H9 (cell line): ENCODE results near the gene NADK. TPM values are rescaled to one million over a fixed set of nuclear protein-coding genes. Genes with fewer than 3 reads are reported as not detected.
A peak's percentile ranks its signal among the peaks of the same experiment; 100 is the strongest.

ENCODE experiments used
- DNase-seq: peaks from one replicate; pipeline ENCODE4 v3.0.0-alpha.2; 2017
- H2AFZ ChIP-seq: one replicate; pipeline ENCODE4 v1.6.1; 2013; ENCODE audit warnings: mild to moderate bottlenecking, low read length, control low read depth, moderate library complexity
- H2AK5ac ChIP-seq: 2 replicates; pipeline ENCODE4 v1.6.1; 2013; ENCODE audit warnings: low read length, control low read depth, mixed read lengths; ENCODE audit not compliant: insufficient read length
- H2BK120ac ChIP-seq: one replicate; pipeline ENCODE4 v1.6.1; 2013; ENCODE audit warnings: low read depth, mild to moderate bottlenecking, low read length, control low read depth, inconsistent platforms; ENCODE audit not compliant: poor library complexity, severe bottlenecking
- H2BK12ac ChIP-seq: 2 replicates; pipeline ENCODE4 v1.6.1; 2013; ENCODE audit warnings: low read length, control low read depth, mixed read lengths, low read depth; ENCODE audit not compliant: insufficient read length
- H2BK15ac ChIP-seq: 2 replicates; pipeline ENCODE4 v1.6.1; 2013; ENCODE audit warnings: low read depth, low read length, control low read depth
- H2BK20ac ChIP-seq: one replicate; pipeline ENCODE4 v1.6.1; 2013; ENCODE audit warnings: low read depth, mild to moderate bottlenecking, low read length, control low read depth, inconsistent platforms; ENCODE audit not compliant: poor library complexity, severe bottlenecking
- H2BK5ac ChIP-seq: 2 replicates; pipeline ENCODE4 v1.6.1; 2013; ENCODE audit warnings: low read length, control low read depth, mixed read lengths; ENCODE audit not compliant: insufficient read length
- H3K14ac ChIP-seq: 2 replicates; pipeline ENCODE4 v1.6.1; 2013; ENCODE audit warnings: low read length, control low read depth; ENCODE audit not compliant: insufficient read depth
- H3K18ac ChIP-seq: 2 replicates; pipeline ENCODE4 v1.6.1; 2013; ENCODE audit warnings: low read depth, mild to moderate bottlenecking, mixed read lengths, low read length, control low read depth; ENCODE audit not compliant: insufficient read length
- H3K23ac ChIP-seq: 2 replicates; pipeline ENCODE4 v1.6.1; 2013; ENCODE audit warnings: low read length, control low read depth, mixed read lengths, low read depth; ENCODE audit not compliant: insufficient read length
- H3K23me2 ChIP-seq: 2 replicates; pipeline ENCODE4 v1.6.1; 2013; ENCODE audit warnings: low read depth, mild to moderate bottlenecking, mixed read lengths, low read length, control low read depth; ENCODE audit not compliant: insufficient read length, poor library complexity, severe bottlenecking
- H3K27ac ChIP-seq: 2 replicates; pipeline ENCODE4 v1.5.1; 2013; ENCODE audit warnings: low read length, control low read depth, mixed read lengths, low read depth; ENCODE audit not compliant: insufficient read length
- H3K27me3 ChIP-seq: 2 replicates; pipeline ENCODE4 v1.6.1; 2013; ENCODE audit warnings: low read length, control low read depth, inconsistent platforms; ENCODE audit not compliant: insufficient read depth
- H3K4ac ChIP-seq: 2 replicates; pipeline ENCODE4 v1.6.1; 2013; ENCODE audit warnings: low read depth, mild to moderate bottlenecking, control low read depth, inconsistent platforms, low read length, moderate library complexity
- H3K4me1 ChIP-seq: 2 replicates; pipeline ENCODE4 v1.6.1; 2013; ENCODE audit warnings: low read length, control low read depth, inconsistent platforms; ENCODE audit not compliant: insufficient read depth
- H3K4me2 ChIP-seq: 2 replicates; pipeline ENCODE4 v1.6.1; 2013; ENCODE audit warnings: low read length, control low read depth, mixed read lengths; ENCODE audit not compliant: insufficient read length, insufficient read depth
- H3K56ac ChIP-seq: 2 replicates; pipeline ENCODE4 v1.6.1; 2013; ENCODE audit warnings: low read depth, mild to moderate bottlenecking, mixed read lengths, low read length, control low read depth; ENCODE audit not compliant: insufficient read length
- H3K79me1 ChIP-seq: 2 replicates; pipeline ENCODE4 v1.6.1; 2013; ENCODE audit warnings: low read depth, mild to moderate bottlenecking, moderate library complexity, low read length, control low read depth, inconsistent platforms; ENCODE audit not compliant: insufficient read depth, poor library complexity, severe bottlenecking
- H3K79me2 ChIP-seq: 2 replicates; pipeline ENCODE4 v1.6.1; 2013; ENCODE audit warnings: low read length, control low read depth, inconsistent platforms; ENCODE audit not compliant: insufficient read depth
- H3K9ac ChIP-seq: 2 replicates; pipeline ENCODE4 v1.6.1; 2013; ENCODE audit warnings: low read length, control low read depth, mixed read lengths; ENCODE audit not compliant: insufficient read length; ENCODE audit errors: extremely low read depth
- H3K9me3 ChIP-seq: one replicate; pipeline ENCODE4 v1.6.1; 2013; ENCODE audit warnings: low read depth, low read length, inconsistent platforms; ENCODE audit not compliant: control insufficient read depth
- H3T11ph ChIP-seq: one replicate; pipeline ENCODE4 v1.6.1; 2013; ENCODE audit warnings: mild to moderate bottlenecking, low read length, control low read depth, inconsistent platforms
- H4K20me1 ChIP-seq: one replicate; pipeline ENCODE4 v1.6.1; 2013; ENCODE audit not compliant: control insufficient read depth, insufficient read length, insufficient read depth
- H4K5ac ChIP-seq: 2 replicates; pipeline ENCODE4 v1.6.1; 2013; ENCODE audit warnings: low read depth, mild to moderate bottlenecking, mixed read lengths, low read length, control low read depth; ENCODE audit not compliant: insufficient read length
- H4K8ac ChIP-seq: replicated peaks from 2 replicates; pipeline ENCODE4 v1.6.1; 2013; ENCODE audit warnings: low read length, control low read depth, mixed read lengths, low read depth; ENCODE audit not compliant: insufficient read length
- H4K91ac ChIP-seq: 2 replicates; pipeline ENCODE4 v1.6.1; 2013; ENCODE audit warnings: low read depth, mild to moderate bottlenecking, moderate library complexity, mixed read lengths, low read length, control low read depth; ENCODE audit not compliant: insufficient read length
- H3K27ac Mint-ChIP-seq, 3 experiments: 2 replicates in 2 of 3; 3 replicates in 1 of 3; pipeline ENCODE4 v1.8.0; 2020 to 2021; ENCODE audit warnings: mixed read lengths in 3 of 3, mild to moderate bottlenecking in 1 of 3, moderate library complexity in 1 of 3
- H3K27me3 Mint-ChIP-seq: 2 replicates; pipeline ENCODE4 v1.8.0; 2021; ENCODE audit warnings: low read depth, mild to moderate bottlenecking, moderate library complexity, mixed read lengths
- H3K36me3 Mint-ChIP-seq, 3 experiments: 2 replicates in 2 of 3; 3 replicates in 1 of 3; pipeline ENCODE4 v1.8.0; 2020 to 2021; ENCODE audit warnings: low read depth in 3 of 3, mixed read lengths in 3 of 3; ENCODE audit not compliant: insufficient read depth in 1 of 3
- H3K4me1 Mint-ChIP-seq, 2 experiments: 2 replicates each; pipeline ENCODE4 v1.8.0; 2020; ENCODE audit warnings: mixed read lengths in 2 of 2
- H3K4me3 Mint-ChIP-seq, 2 experiments: 2 replicates in 1 of 2; 3 replicates in 1 of 2; pipeline ENCODE4 v1.8.0; 2020 to 2021; ENCODE audit warnings: mild to moderate bottlenecking in 2 of 2, mixed read lengths in 2 of 2, moderate library complexity in 1 of 2
- H3K9me3 Mint-ChIP-seq, 2 experiments: 2 replicates in 1 of 2; 3 replicates in 1 of 2; pipeline ENCODE4 v1.8.0; 2020; ENCODE audit warnings: mild to moderate bottlenecking in 2 of 2, mixed read lengths in 2 of 2, moderate library complexity in 1 of 2
- CTCF ChIP-seq: fragments of 200-600 bp; sonication (generic); conservative IDR thresholded peaks from 3 replicates; pipeline ENCODE4 v1.8.0; 2021; ENCODE audit warnings: antibody characterized with exemption, mild to moderate bottlenecking
- WGBS: extraction: QIAGEN DNeasy Blood & Tissue Kit; methylation state at CpG from one replicate; pipeline ENCODE4 v1.1.7; 2013; ENCODE audit warnings: missing lambda C conversion rate, low lambda C conversion rate, mixed read lengths; ENCODE audit not compliant: insufficient read length; ENCODE audit errors: extremely low coverage; 5-methylcytosine and 5-hydroxymethylcytosine counted together
- total RNA-seq: library from RNA; stranded (reverse); gene quantifications from 2 replicates; pipeline ENCODE4 v1.2.1, GENCODE V29; 2021

NADK gene
- total RNA-seq, 1 experiment from 2014 or later: 105 TPM

- no peak overlapping the region for H4K5ac ChIP-seq
- no peak overlapping the region for H4K8ac ChIP-seq
- no peak overlapping the region for H2BK5ac ChIP-seq
- H3K4me2 ChIP-seq: peak overlapping the region; percentile 56
- Mint-ChIP-seq H3K27me3 (no peaks in the 10 kb centered on the region; the same call in 1 of the 2 replicates), H3K9me3 (no peaks in the 10 kb centered on the region; a peak in 1 of 5 replicates), H3K4me3 (peak overlapping the region in 1 of 2 experiments; percentile 46; a peak in 2 of 5 replicates), H3K36me3 (peaks cover 17 to 31% (median 28%) of the 10 kb centered on the region in 3 experiments; a peak in 6 of 7 replicates), H3K4me1 (peaks cover 32 to 39% of the 10 kb centered on the region in 2 experiments), H3K27ac (peak overlapping the region in 1 of 3 experiments; percentile 94; a peak in 2 of 7 replicates)
- no peak overlapping the region for H3K18ac ChIP-seq
- H3K79me2 ChIP-seq: peaks cover 2% of the 10 kb centered on the region; the same call in 1 of the 2 replicates
- H3K4ac ChIP-seq: no peak overlapping the region
- H2AK5ac ChIP-seq: no peak overlapping the region
- TF ChIP-seq CTCF: no peak
- H3K14ac ChIP-seq: peak overlapping the region; percentile 61
- no peak overlapping the region for H2AFZ ChIP-seq
- peak; percentile 80 for DNase-seq
- H3K9me3 ChIP-seq: no peaks in the 10 kb centered on the region
- no peaks in the 10 kb centered on the region for H3K27me3 ChIP-seq
- no peak overlapping the region for H3K27ac ChIP-seq
- no peaks in the 10 kb centered on the region for H4K20me1 ChIP-seq
- H2BK12ac ChIP-seq: no peak overlapping the region
- no CpG with 5 or more reads among the region's 36 CpGs for WGBS
- H2BK15ac ChIP-seq: no peak overlapping the region; the same call in 1 of the 2 replicates
- H3K23me2 ChIP-seq: peaks cover 22% of the 10 kb centered on the region
- H3K4me1 ChIP-seq: peaks cover 13% of the 10 kb centered on the region; the same call in 1 of the 2 replicates
- no peak overlapping the region for H3T11ph ChIP-seq
- no peak overlapping the region for H2BK120ac ChIP-seq
- H3K56ac ChIP-seq: no peak overlapping the region
- H3K79me1 ChIP-seq: no peaks in the 10 kb centered on the region
- peak overlapping the region; percentile 6 for H3K9ac ChIP-seq
- no peak overlapping the region for H4K91ac ChIP-seq
- H3K23ac ChIP-seq: no peak overlapping the region
- no peak overlapping the region for H2BK20ac ChIP-seq
Measured at GRCh38 chr1:1782399-1783221, 4.3 kb upstream of the NADK start.
